Activated T-helper 2 cell treated with anti-CD3 and anti-CD28 coated beads, Interferon-gamma antibody, Interleukin-2, Interleukin-4, amounts not matched to agents 10 μg/mL and 5 μg/mL and 100 μg/mL, durations not matched to agents 14 hours and 24 hours and 36 hours (primary cell): ENCODE data around the gene PLEK. TPM values are rescaled to one million over a fixed set of nuclear protein-coding genes. Genes with fewer than 3 reads are reported as not detected.

Source experiments
- DNase-seq: peaks from one replicate; pipeline ENCODE4 v3.0.0; 2021; ENCODE audit warnings: low spot score
- H3K27ac Mint-ChIP-seq: one replicate; pipeline ENCODE4 v1.8.0; 2021; ENCODE audit warnings: mixed read lengths
- H3K27me3 Mint-ChIP-seq: one replicate; pipeline ENCODE4 v1.8.0; 2021; ENCODE audit warnings: low read depth, mixed read lengths
- H3K36me3 Mint-ChIP-seq: one replicate; pipeline ENCODE4 v1.8.0; 2021; ENCODE audit warnings: low read depth, mixed read lengths
- H3K4me1 Mint-ChIP-seq: one replicate; pipeline ENCODE4 v1.8.0; 2021; ENCODE audit warnings: low read depth, mixed read lengths
- H3K4me3 Mint-ChIP-seq: one replicate; pipeline ENCODE4 v1.8.0; 2021; ENCODE audit warnings: low read depth, mild to moderate bottlenecking, moderate library complexity, mixed read lengths
- H3K9me3 Mint-ChIP-seq: one replicate; pipeline ENCODE4 v1.8.0; 2021; ENCODE audit warnings: mixed read lengths
- intact Hi-C: fragments of 100-400 bp; cut with micrococcal nuclease; formaldehyde crosslinking; loops from one replicate; pipeline ENCODE4 v1.15.1; 2023
- total RNA-seq: library from RNA; stranded (reverse); gene quantifications from 2 replicates; pipeline ENCODE4 v1.2.3, GENCODE V29; 2022

The PLEK gene
- total RNA-seq, 1 donor from 2014 or later, result 0.18 TPM

- Mint-ChIP-seq H3K27me3 (peaks cover 6% of the 10 kb centered on the region), H3K9me3 (no peaks in the 10 kb centered on the region), H3K4me3 (no peak overlapping the region), H3K27ac (no peak overlapping the region), H3K36me3 (no peaks in the 10 kb centered on the region), H3K4me1 (peaks cover 7% of the 10 kb centered on the region)
- intact Hi-C loops, result no loop called here
- DNase-seq, result no peak
Measured at GRCh38 chr2:68415521-68415920, 50.4 kb downstream of the PLEK start.

- Mint-ChIP-seq H3K4me1 (peaks cover 7% of the 10 kb centered on the region), H3K4me3 (no peak overlapping the region), H3K27me3 (peaks cover 4% of the 10 kb centered on the region), H3K27ac (no peak overlapping the region), H3K36me3 (no peaks in the 10 kb centered on the region), H3K9me3 (no peaks in the 10 kb centered on the region)
- no peak for DNase-seq
- intact Hi-C loops, result no loop called here
Measured at GRCh38 chr2:68416081-68416675, 51.1 kb downstream of the PLEK start.

GRCh38 chr2:68417926-68418325 lies 52.8 kb downstream of the PLEK start:
- DNase-seq, result no peak
- Mint-ChIP-seq H3K4me3 (no peak overlapping the region), H3K27ac (no peak overlapping the region), H3K9me3 (no peaks in the 10 kb centered on the region), H3K27me3 (peaks cover 6% of the 10 kb centered on the region), H3K36me3 (no peaks in the 10 kb centered on the region), H3K4me1 (peaks cover 3% of the 10 kb centered on the region)
- intact Hi-C loops, result no loop called here

GRCh38 chr2:68418419-68418818 lies 53.3 kb downstream of the PLEK start:
- Mint-ChIP-seq H3K4me3 (no peak overlapping the region), H3K4me1 (peaks cover 3% of the 10 kb centered on the region), H3K36me3 (no peaks in the 10 kb centered on the region), H3K27me3 (peaks cover 6% of the 10 kb centered on the region), H3K9me3 (no peaks in the 10 kb centered on the region), H3K27ac (no peak overlapping the region)
- intact Hi-C loops, result no loop called here
- DNase-seq, result no peak

- H3K9me3 Mint-ChIP-seq, result no peaks in the 10 kb centered on the region
- intact Hi-C loops, result no loop called here
- H3K4me1 Mint-ChIP-seq, result peaks cover 3% of the 10 kb centered on the region
- H3K27ac Mint-ChIP-seq, result no peak overlapping the region
- no peaks in the 10 kb centered on the region for H3K36me3 Mint-ChIP-seq
- DNase-seq, result no peak
- H3K4me3 Mint-ChIP-seq, result no peak overlapping the region
- H3K27me3 Mint-ChIP-seq, result peaks cover 6% of the 10 kb centered on the region
Measured at GRCh38 chr2:68418855-68419254, 53.8 kb downstream of the PLEK start.

GRCh38 chr2:68420254-68420910 lies 55.3 kb downstream of the PLEK start:
- intact Hi-C loops, result no loop called here
- Mint-ChIP-seq H3K27me3 (peaks cover 6% of the 10 kb centered on the region), H3K9me3 (no peaks in the 10 kb centered on the region), H3K36me3 (no peaks in the 10 kb centered on the region), H3K4me3 (no peak overlapping the region), H3K4me1 (peaks cover 3% of the 10 kb centered on the region), H3K27ac (no peak overlapping the region)
- DNase-seq, result no peak

GRCh38 chr2:68423966-68424650 lies 59.0 kb downstream of the PLEK start:
- no peak overlapping the region for H3K27ac Mint-ChIP-seq
- H3K27me3 Mint-ChIP-seq, result peaks cover 4% of the 10 kb centered on the region
- no peak for DNase-seq
- peaks cover 2% of the 10 kb centered on the region for H3K4me1 Mint-ChIP-seq
- no peaks in the 10 kb centered on the region for H3K36me3 Mint-ChIP-seq
- H3K9me3 Mint-ChIP-seq, result no peaks in the 10 kb centered on the region
- intact Hi-C loops, result loop anchor here (1.0 to 2.0 kb wide), 3 partner anchors 17 to 45 kb away; no protein-coding TSS in a partner anchor
- H3K4me3 Mint-ChIP-seq, result no peak overlapping the region

- DNase-seq, result no peak
- no peaks in the 10 kb centered on the region for H3K9me3 Mint-ChIP-seq
- H3K27ac Mint-ChIP-seq, result no peak overlapping the region
- H3K27me3 Mint-ChIP-seq, result peaks cover 11% of the 10 kb centered on the region
- H3K36me3 Mint-ChIP-seq, result no peaks in the 10 kb centered on the region
- intact Hi-C loops, result loop anchor here (2.0 kb wide), 1 partner anchor 47 kb away; no protein-coding TSS in a partner anchor
- no peak overlapping the region for H3K4me3 Mint-ChIP-seq
- H3K4me1 Mint-ChIP-seq, result peaks cover 2% of the 10 kb centered on the region
Measured at GRCh38 chr2:68425503-68425902, 60.4 kb downstream of the PLEK start.

- no peak overlapping the region for H3K27ac Mint-ChIP-seq
- intact Hi-C loops, result no loop called here
- DNase-seq, result no peak
- peaks cover 11% of the 10 kb centered on the region for H3K27me3 Mint-ChIP-seq
- peaks cover 2% of the 10 kb centered on the region for H3K4me1 Mint-ChIP-seq
- H3K36me3 Mint-ChIP-seq, result no peaks in the 10 kb centered on the region
- H3K9me3 Mint-ChIP-seq, result no peaks in the 10 kb centered on the region
- H3K4me3 Mint-ChIP-seq, result no peak overlapping the region
Measured at GRCh38 chr2:68426446-68426845, 61.4 kb downstream of the PLEK start.

GRCh38 chr2:68426848-68427579 lies 61.9 kb downstream of the PLEK start:
- intact Hi-C loops, result no loop called here
- peaks cover 2% of the 10 kb centered on the region for H3K4me1 Mint-ChIP-seq
- DNase-seq, result no peak
- peaks cover 9% of the 10 kb centered on the region for H3K27me3 Mint-ChIP-seq
- no peak overlapping the region for H3K27ac Mint-ChIP-seq
- no peaks in the 10 kb centered on the region for H3K9me3 Mint-ChIP-seq
- no peaks in the 10 kb centered on the region for H3K36me3 Mint-ChIP-seq
- no peak overlapping the region for H3K4me3 Mint-ChIP-seq

- peaks cover 8% of the 10 kb centered on the region for H3K27me3 Mint-ChIP-seq
- H3K4me1 Mint-ChIP-seq, result peaks cover 2% of the 10 kb centered on the region
- intact Hi-C loops, result no loop called here
- DNase-seq, result no peak
- no peak overlapping the region for H3K27ac Mint-ChIP-seq
- H3K4me3 Mint-ChIP-seq, result no peak overlapping the region
- H3K36me3 Mint-ChIP-seq, result no peaks in the 10 kb centered on the region
- no peaks in the 10 kb centered on the region for H3K9me3 Mint-ChIP-seq
Measured at GRCh38 chr2:68428126-68428525, 63.0 kb downstream of the PLEK start.

GRCh38 chr2:68428746-68429145 lies 63.7 kb downstream of the PLEK start:
- H3K27ac Mint-ChIP-seq, result no peak overlapping the region

More at GRCh38 chr2:68428746-68429145, 63.7 kb downstream of the PLEK start:
- Mint-ChIP-seq H3K36me3 (no peaks in the 10 kb centered on the region), H3K4me3 (no peak overlapping the region), H3K27me3 (peaks cover 8% of the 10 kb centered on the region), H3K9me3 (no peaks in the 10 kb centered on the region), H3K4me1 (peaks cover 2% of the 10 kb centered on the region)
- DNase-seq, result no peak
- intact Hi-C loops, result no loop called here
